Activated T-helper 17 cell treated with anti-CD3 and anti-CD28 coated beads, Interleukin-2, amount 50 U/mL, for 72 hours (primary cell): ENCODE data around the gene SLC35F1. TPM values are rescaled to one million over a fixed set of nuclear protein-coding genes. Genes with fewer than 3 reads are reported as not detected.
"Not testable (repeated sequence)": the region's sequence is repeated elsewhere in the genome, so short reads cannot be mapped to it uniquely, and the experiment has no call there.

ENCODE experiments used
- ATAC-seq: fragments of 150-1000 bp; cut with Tn5 transposase; replicated peaks from 2 replicates; pipeline ENCODE4 v1.10.0; 2021; ENCODE audit warnings: mild to moderate bottlenecking, moderate library complexity
- H3K27ac Mint-ChIP-seq: one replicate; pipeline ENCODE4 v1.8.0; 2022; ENCODE audit warnings: mixed read lengths
- H3K27me3 Mint-ChIP-seq: one replicate; pipeline ENCODE4 v1.8.0; 2022; ENCODE audit warnings: mixed read lengths
- H3K36me3 Mint-ChIP-seq: one replicate; pipeline ENCODE4 v1.8.0; 2022; ENCODE audit warnings: low read depth, mild to moderate bottlenecking, mixed read lengths
- H3K4me1 Mint-ChIP-seq: one replicate; pipeline ENCODE4 v1.8.0; 2022; ENCODE audit warnings: mixed read lengths
- H3K4me3 Mint-ChIP-seq: one replicate; pipeline ENCODE4 v1.8.0; 2022; ENCODE audit warnings: mild to moderate bottlenecking, mixed read lengths
- H3K9me3 Mint-ChIP-seq: one replicate; pipeline ENCODE4 v1.8.0; 2022; ENCODE audit warnings: mixed read lengths
- total RNA-seq, 2 donors: library from RNA; stranded (reverse); gene quantifications; one replicate each; pipeline ENCODE4 v1.2.3, GENCODE V29; 2022

The SLC35F1 gene
- total RNA-seq, 2 donors from 2014 or later, result 0.04 to 0.16 TPM

- Mint-ChIP-seq H3K9me3 (no peaks in the 10 kb centered on the region), H3K36me3 (no peaks in the 10 kb centered on the region)
Observed at GRCh38 chr6:117992856-117993255, 85.8 kb downstream of the SLC35F1 start.

DNA sequence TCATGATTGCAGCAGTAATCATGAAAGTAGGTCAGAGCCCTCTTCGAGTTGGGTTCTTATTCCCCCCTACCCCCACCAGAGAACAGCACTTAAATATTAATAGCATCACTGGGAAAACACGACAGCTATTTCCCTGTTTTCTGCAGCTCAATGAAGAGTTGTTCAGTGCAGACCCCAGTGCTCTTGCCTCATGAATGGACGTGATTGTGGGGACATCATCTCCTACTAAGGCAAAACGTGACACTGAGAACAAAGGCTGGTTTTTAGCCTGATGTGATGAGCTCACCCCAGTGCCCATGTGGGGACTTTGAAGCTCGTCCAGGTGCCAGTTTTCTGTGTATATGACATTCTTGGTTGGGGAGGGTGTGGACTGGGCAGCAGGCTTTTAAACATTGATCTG is 105.9 kb downstream of the SLC35F1 start:
- H3K27me3 Mint-ChIP-seq, result peaks cover 18% of the 10 kb centered on the region
- ATAC-seq, result no peak
- H3K36me3 Mint-ChIP-seq, result no peaks in the 10 kb centered on the region
- no peak overlapping the region for H3K4me3 Mint-ChIP-seq
- no peak overlapping the region for H3K27ac Mint-ChIP-seq
- H3K4me1 Mint-ChIP-seq, result no peaks in the 10 kb centered on the region
- no peaks in the 10 kb centered on the region for H3K9me3 Mint-ChIP-seq

More at GRCh38 chr6:117992856-117993255, 85.8 kb downstream of the SLC35F1 start:
- Mint-ChIP-seq H3K27me3 (peaks cover 9% of the 10 kb centered on the region), H3K27ac (no peak overlapping the region), H3K4me1 (no peaks in the 10 kb centered on the region), H3K4me3 (no peak overlapping the region)
- ATAC-seq, result no peak

DNA sequence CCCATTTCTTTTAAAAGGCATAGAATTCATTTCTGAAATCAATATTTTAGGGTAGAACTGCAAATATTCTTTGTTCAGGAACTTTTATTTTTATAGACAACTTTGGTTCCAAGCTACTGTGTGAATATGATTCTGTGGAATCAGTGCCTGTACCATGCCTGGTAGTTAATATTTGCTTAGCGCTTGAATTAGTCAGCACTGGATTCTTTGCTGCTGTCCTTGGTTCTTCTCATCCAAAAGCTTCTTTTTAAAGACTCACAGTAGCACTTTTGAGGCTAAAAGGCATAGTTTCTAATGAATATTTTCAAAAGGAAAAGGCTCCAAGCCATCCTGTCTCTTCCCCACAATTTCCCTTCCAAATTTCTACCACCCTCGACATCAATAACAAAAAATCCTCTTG is 109.5 kb downstream of the SLC35F1 start:
- H3K9me3 Mint-ChIP-seq, result no peaks in the 10 kb centered on the region

DNA sequence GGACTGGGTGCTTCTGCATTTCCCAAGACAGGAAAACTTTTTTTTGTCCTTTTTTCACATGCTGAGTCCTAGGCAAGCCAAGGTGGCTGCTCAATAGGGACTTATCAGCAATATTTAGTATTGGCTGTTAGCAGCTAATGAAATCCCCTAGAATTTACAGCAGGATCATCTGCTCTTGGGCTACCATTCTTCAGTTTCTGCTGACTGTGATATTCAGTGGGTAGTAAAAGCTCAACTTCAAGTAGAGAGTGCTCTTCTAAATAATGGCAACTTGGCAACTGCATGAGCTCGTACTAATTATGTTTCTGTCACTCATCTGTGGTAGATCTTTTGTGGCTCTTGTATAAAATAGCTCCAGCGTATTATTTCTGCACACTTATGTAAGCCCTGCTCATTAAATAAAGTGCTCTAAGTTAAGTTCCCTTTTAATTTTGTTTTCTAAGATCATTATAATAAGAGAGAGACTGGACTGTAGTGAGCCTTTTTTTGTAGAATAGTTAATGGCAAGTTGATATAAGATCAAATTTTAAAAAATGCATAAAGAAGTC is 110.3 kb downstream of the SLC35F1 start:
- Mint-ChIP-seq H3K27ac (no peak overlapping the region), H3K4me1 (no peaks in the 10 kb centered on the region), H3K27me3 (peaks cover 15% of the 10 kb centered on the region), H3K9me3 (no peaks in the 10 kb centered on the region), H3K36me3 (no peaks in the 10 kb centered on the region), H3K4me3 (no peak overlapping the region)
- no peak for ATAC-seq

More for the DNA sequence above, 109.5 kb downstream of the SLC35F1 start:
- Mint-ChIP-seq H3K27ac (no peak overlapping the region), H3K4me3 (no peak overlapping the region), H3K4me1 (no peaks in the 10 kb centered on the region), H3K27me3 (peaks cover 12% of the 10 kb centered on the region), H3K36me3 (no peaks in the 10 kb centered on the region)
- no peak for ATAC-seq

DNA sequence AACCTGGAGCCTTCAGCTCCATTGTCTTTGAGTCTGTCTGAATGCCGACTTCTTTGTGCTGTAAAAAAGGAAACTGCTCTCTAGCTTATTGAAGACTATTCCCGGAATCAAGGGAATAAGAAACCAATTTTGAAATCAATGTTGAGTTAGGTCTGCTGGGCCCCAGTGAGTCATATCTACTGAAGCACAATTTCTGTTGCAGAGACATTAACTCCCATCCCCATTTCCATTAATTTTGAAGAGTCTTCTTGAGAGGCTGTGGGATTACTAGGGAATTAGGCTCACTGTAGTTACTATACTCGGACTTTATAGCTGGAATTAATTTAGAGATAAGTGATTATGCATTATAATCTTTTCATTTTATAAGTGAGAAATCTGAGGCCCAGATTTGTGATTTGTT is 116.7 kb downstream of the SLC35F1 start:
- Mint-ChIP-seq H3K4me3 (no peak overlapping the region), H3K9me3 (no peaks in the 10 kb centered on the region), H3K27ac (no peak overlapping the region), H3K27me3 (peaks cover 12% of the 10 kb centered on the region), H3K4me1 (no peaks in the 10 kb centered on the region), H3K36me3 (no peaks in the 10 kb centered on the region)
- ATAC-seq, result no peak

DNA sequence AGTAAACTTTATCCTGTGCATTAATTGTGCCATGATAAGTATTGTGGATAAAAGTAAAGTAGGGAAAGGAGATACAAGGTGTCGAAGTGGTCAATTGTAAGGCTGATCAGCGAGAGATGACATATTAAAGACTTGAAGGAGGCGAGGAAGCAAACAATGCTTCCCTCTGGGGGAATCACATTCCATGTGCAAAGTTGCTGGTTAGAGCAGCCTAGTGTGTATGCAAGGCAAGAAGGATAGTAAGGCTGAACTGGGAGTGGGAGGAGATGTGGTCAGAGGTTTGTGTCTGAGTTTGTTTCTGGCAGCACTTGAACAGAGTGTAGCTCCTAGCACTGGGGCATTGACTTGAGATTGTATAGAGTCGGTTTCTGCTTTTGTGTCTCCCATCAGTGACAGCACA is 122.9 kb downstream of the SLC35F1 start:
- ATAC-seq, result peak; percentile 9
- H3K27ac Mint-ChIP-seq, result no peak overlapping the region

DNA sequence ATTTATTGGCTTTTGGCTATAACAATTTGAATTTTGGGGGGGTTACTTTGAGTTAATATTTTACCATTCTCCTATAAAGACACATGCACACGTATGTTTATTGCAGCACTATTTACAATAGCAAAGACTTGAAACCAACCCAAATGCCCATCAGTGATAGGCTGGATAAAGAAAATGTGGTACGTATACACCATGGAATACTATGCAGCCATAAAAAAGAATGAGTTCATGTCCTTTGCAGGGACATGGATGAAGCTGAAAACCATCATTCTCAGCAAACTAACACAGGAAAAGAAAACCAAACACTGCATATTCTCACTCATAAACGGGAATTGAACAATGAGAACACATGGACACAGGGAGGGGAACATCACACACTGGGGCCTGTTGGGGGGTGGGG is 130.4 kb downstream of the SLC35F1 start:
- not testable (repeated sequence) for H3K36me3 Mint-ChIP-seq, H3K4me1 Mint-ChIP-seq, ATAC-seq, H3K9me3 Mint-ChIP-seq, H3K27ac Mint-ChIP-seq, H3K4me3 Mint-ChIP-seq, H3K27me3 Mint-ChIP-seq

More for the DNA sequence above, 122.9 kb downstream of the SLC35F1 start:
- Mint-ChIP-seq H3K4me1 (no peaks in the 10 kb centered on the region), H3K27me3 (peaks cover 3% of the 10 kb centered on the region), H3K4me3 (no peak overlapping the region), H3K9me3 (no peaks in the 10 kb centered on the region), H3K36me3 (no peaks in the 10 kb centered on the region)

DNA sequence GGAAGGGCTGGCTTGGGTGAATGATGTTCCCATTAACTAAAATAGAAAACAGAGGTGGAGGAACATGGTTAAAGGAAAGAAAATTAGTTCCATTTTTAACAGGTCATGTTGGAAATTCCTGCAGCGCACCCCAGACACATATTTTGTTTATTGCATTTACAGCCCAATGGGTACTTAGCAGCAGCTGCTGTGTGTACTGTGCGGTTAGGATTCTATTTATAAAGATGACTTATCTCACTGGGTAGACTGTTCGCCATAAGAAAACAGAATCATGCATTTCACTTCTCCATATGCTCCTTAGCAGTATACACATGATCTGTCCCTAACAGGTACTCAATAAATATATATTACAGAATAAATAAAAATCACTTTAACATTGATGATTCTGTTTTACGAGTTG is 135.8 kb downstream of the SLC35F1 start:
- Mint-ChIP-seq H3K27me3 (peaks cover 10% of the 10 kb centered on the region), H3K9me3 (no peaks in the 10 kb centered on the region), H3K27ac (no peak overlapping the region), H3K4me3 (no peak overlapping the region), H3K36me3 (no peaks in the 10 kb centered on the region), H3K4me1 (no peaks in the 10 kb centered on the region)
- no peak for ATAC-seq

- Mint-ChIP-seq H3K27me3 (peaks cover 10% of the 10 kb centered on the region), H3K36me3 (no peaks in the 10 kb centered on the region), H3K4me3 (no peak overlapping the region), H3K27ac (no peak overlapping the region), H3K9me3 (no peaks in the 10 kb centered on the region), H3K4me1 (no peaks in the 10 kb centered on the region)
- no peak for ATAC-seq
Observed at GRCh38 chr6:118044275-118044674, 137.2 kb downstream of the SLC35F1 start.

DNA sequence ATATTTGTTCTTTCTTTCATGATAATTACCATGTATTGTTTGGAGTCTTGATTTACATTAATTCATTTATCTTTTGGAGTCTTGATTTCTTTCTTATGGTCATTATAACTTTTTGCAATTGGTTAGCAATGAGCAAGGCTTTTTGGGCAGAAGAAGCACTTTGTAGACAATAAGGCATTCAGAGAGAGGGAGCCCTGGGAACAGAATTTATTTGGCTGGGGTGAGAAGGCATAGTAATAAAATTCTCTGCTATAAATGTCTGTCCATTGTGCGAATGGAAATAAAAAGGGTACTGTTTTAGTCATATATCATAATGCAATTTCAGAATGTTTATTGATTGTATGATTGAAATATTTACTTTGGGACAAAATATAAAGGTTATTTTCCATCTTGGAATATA is 147.0 kb downstream of the SLC35F1 start:
- no peaks in the 10 kb centered on the region for H3K4me1 Mint-ChIP-seq

DNA sequence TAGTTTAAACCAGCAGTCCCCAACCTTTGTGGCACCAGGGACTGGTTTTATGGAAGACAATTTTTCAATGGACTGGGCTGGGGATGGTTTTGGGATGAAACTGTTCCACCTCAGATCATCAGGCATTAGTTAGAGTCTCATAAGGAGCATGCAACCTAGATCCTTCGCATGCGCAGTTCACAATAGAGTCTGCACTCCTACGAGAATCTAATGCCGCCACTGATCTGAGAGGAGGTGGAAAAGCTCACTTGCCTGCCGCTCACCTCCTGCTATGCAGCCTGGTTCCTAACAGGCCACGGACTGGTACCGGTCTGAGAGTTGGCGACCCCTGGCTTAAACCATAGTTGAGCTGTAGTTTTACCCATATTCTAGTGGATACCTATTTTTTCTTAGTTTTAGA is 154.6 kb downstream of the SLC35F1 start:
- no peak for ATAC-seq
- H3K27me3 Mint-ChIP-seq, result peaks cover 12% of the 10 kb centered on the region
- no peak overlapping the region for H3K27ac Mint-ChIP-seq
- H3K36me3 Mint-ChIP-seq, result no peaks in the 10 kb centered on the region
- no peaks in the 10 kb centered on the region for H3K9me3 Mint-ChIP-seq
- no peaks in the 10 kb centered on the region for H3K4me1 Mint-ChIP-seq
- no peak overlapping the region for H3K4me3 Mint-ChIP-seq

More for the DNA sequence above, 147.0 kb downstream of the SLC35F1 start:
- ATAC-seq, result no peak
- H3K4me3 Mint-ChIP-seq, result no peak overlapping the region
- H3K27ac Mint-ChIP-seq, result no peak overlapping the region
- no peaks in the 10 kb centered on the region for H3K9me3 Mint-ChIP-seq
- no peaks in the 10 kb centered on the region for H3K36me3 Mint-ChIP-seq
- peaks cover 13% of the 10 kb centered on the region for H3K27me3 Mint-ChIP-seq

GRCh38 chr6:118080547-118080946 is 173.5 kb downstream of the SLC35F1 start:
- Mint-ChIP-seq H3K4me1 (no peaks in the 10 kb centered on the region), H3K9me3 (no peaks in the 10 kb centered on the region), H3K4me3 (no peak overlapping the region), H3K27me3 (peaks cover 21% of the 10 kb centered on the region), H3K27ac (no peak overlapping the region), H3K36me3 (no peaks in the 10 kb centered on the region)
- no peak for ATAC-seq

- no peak overlapping the region for H3K27ac Mint-ChIP-seq
- H3K9me3 Mint-ChIP-seq, result no peaks in the 10 kb centered on the region
- H3K36me3 Mint-ChIP-seq, result no peaks in the 10 kb centered on the region
- no peaks in the 10 kb centered on the region for H3K4me1 Mint-ChIP-seq
- H3K4me3 Mint-ChIP-seq, result no peak overlapping the region
- ATAC-seq, result no peak
- H3K27me3 Mint-ChIP-seq, result peaks cover 30% of the 10 kb centered on the region
Observed at GRCh38 chr6:118083711-118084110, 176.6 kb downstream of the SLC35F1 start.

- Mint-ChIP-seq H3K4me1 (no peaks in the 10 kb centered on the region), H3K27ac (no peak overlapping the region), H3K36me3 (no peaks in the 10 kb centered on the region), H3K9me3 (peaks cover 2% of the 10 kb centered on the region), H3K4me3 (no peak overlapping the region), H3K27me3 (peaks cover 22% of the 10 kb centered on the region)
- ATAC-seq, result no peak
Observed at GRCh38 chr6:118085665-118086064, 178.6 kb downstream of the SLC35F1 start.

GRCh38 chr6:118086159-118086558 is 179.1 kb downstream of the SLC35F1 start:
- Mint-ChIP-seq H3K27me3 (peaks cover 18% of the 10 kb centered on the region), H3K9me3 (peaks cover 5% of the 10 kb centered on the region), H3K4me1 (no peaks in the 10 kb centered on the region), H3K27ac (no peak overlapping the region), H3K36me3 (no peaks in the 10 kb centered on the region), H3K4me3 (no peak overlapping the region)
- ATAC-seq, result no peak

DNA sequence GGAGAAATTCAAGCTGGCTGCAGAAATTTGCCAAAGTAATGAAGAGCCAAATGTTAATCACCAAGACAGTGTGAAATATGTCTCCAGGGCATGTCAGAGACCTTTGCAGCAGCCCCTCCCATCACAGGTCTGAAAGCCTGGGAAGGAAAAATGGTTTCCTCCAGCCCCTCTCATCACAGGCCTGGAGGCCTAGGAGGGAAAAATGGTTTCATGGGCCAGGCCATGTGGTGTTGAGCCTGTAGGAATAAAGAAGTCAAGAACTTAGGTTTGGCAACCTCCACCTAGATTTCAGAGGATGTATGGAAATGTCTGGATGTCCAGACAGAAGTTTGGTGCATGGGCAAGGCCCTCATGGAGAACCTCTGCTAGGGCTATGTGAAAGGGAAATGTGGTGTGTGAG is 185.0 kb downstream of the SLC35F1 start:
- H3K27ac Mint-ChIP-seq, result no peak overlapping the region
- H3K4me3 Mint-ChIP-seq, result no peak overlapping the region
- H3K27me3 Mint-ChIP-seq, result peaks cover 7% of the 10 kb centered on the region
- no peaks in the 10 kb centered on the region for H3K4me1 Mint-ChIP-seq
- ATAC-seq, result no peak
- no peaks in the 10 kb centered on the region for H3K36me3 Mint-ChIP-seq
- H3K9me3 Mint-ChIP-seq, result peaks cover 18% of the 10 kb centered on the region
